Epithelial cell of esophagus (primary cell): ENCODE measurements around the gene TSC2.
"Not testable (repeated sequence)": the region's sequence is repeated elsewhere in the genome, so short reads cannot be mapped to it uniquely, and the experiment has no call there.

Source experiments
- DNase-seq: peaks from one replicate; pipeline ENCODE4 v3.0.0; 2010; ENCODE audit warnings: low read depth
- H3K4me3 ChIP-seq: 2 replicates; pipeline ENCODE4 v1.5.1; 2011; ENCODE audit warnings: mild to moderate bottlenecking, low read length, control low read depth
- CTCF ChIP-seq: IDR thresholded peaks from 2 replicates; pipeline ENCODE4 v1.5.1; 2011; ENCODE audit warnings: low read depth, mild to moderate bottlenecking, low read length, control low read depth, inconsistent platforms; ENCODE audit not compliant: insufficient read depth; ENCODE audit errors: missing control alignments

The TSC2 gene

GRCh38 chr16:2102471-2102870 lies 54.7 kb downstream of the TSC2 start:
- no peak overlapping the region for H3K4me3 ChIP-seq
- no peak for TF ChIP-seq CTCF
- no peak for DNase-seq

GRCh38 chr16:2104464-2104863 lies 56.7 kb downstream of the TSC2 start:
- not testable (repeated sequence) for DNase-seq, H3K4me3 ChIP-seq

- not testable (repeated sequence) for H3K4me3 ChIP-seq, DNase-seq
Measured at GRCh38 chr16:2105291-2105690, 57.5 kb downstream of the TSC2 start.

- H3K4me3 ChIP-seq, DNase-seq: not testable (repeated sequence)
Measured at GRCh38 chr16:2105769-2106168, 58.0 kb downstream of the TSC2 start.

GRCh38 chr16:2106211-2106610 lies 58.4 kb downstream of the TSC2 start:
- not testable (repeated sequence) for H3K4me3 ChIP-seq, DNase-seq

- H3K4me3 ChIP-seq: not testable (repeated sequence)
- peak; percentile 62 for DNase-seq
Measured at GRCh38 chr16:2107121-2107790, 59.5 kb downstream of the TSC2 start.

GRCh38 chr16:2107791-2108125 lies 60.0 kb downstream of the TSC2 start:
- DNase-seq, H3K4me3 ChIP-seq: not testable (repeated sequence)

- not testable (repeated sequence) for DNase-seq, H3K4me3 ChIP-seq
Measured at GRCh38 chr16:2108446-2109270, 60.9 kb downstream of the TSC2 start.

- not testable (repeated sequence) for H3K4me3 ChIP-seq, DNase-seq
Measured at GRCh38 chr16:2109271-2109580, 61.4 kb downstream of the TSC2 start.

- not testable (repeated sequence) for H3K4me3 ChIP-seq, DNase-seq
Measured at GRCh38 chr16:2109872-2110271, 62.1 kb downstream of the TSC2 start.

- not testable (repeated sequence) for H3K4me3 ChIP-seq, DNase-seq
Measured at GRCh38 chr16:2110332-2111008, 62.7 kb downstream of the TSC2 start.

- H3K4me3 ChIP-seq, DNase-seq: not testable (repeated sequence)
Measured at GRCh38 chr16:2111009-2111353, 63.2 kb downstream of the TSC2 start.

GRCh38 chr16:2111412-2112335 lies 63.9 kb downstream of the TSC2 start:
- not testable (repeated sequence) for DNase-seq, H3K4me3 ChIP-seq

GRCh38 chr16:2112539-2113106 lies 64.8 kb downstream of the TSC2 start:
- DNase-seq, H3K4me3 ChIP-seq: not testable (repeated sequence)

GRCh38 chr16:2114225-2114624 lies 66.4 kb downstream of the TSC2 start:
- H3K4me3 ChIP-seq, DNase-seq: not testable (repeated sequence)

GRCh38 chr16:2114885-2115590 lies 67.3 kb downstream of the TSC2 start:
- not testable (repeated sequence) for DNase-seq, H3K4me3 ChIP-seq
